Right ventricle myocardium superior (tissue), 1 donor: ENCODE data around the gene CLDN15. TPM values are rescaled to one million over a fixed set of nuclear protein-coding genes. Genes with fewer than 3 reads are reported as not detected.

Source experiments
- ATAC-seq: fragments of 200-7000 bp; cut with Tn5 transposase; one replicate; pipeline ENCODE4 v1.9.1; 2020; ENCODE audit warnings: mild to moderate bottlenecking; ENCODE audit not compliant: poor library complexity
- DNase-seq: peaks from one replicate; pipeline ENCODE4 v3.0.0-alpha.2; 2020
- intact Hi-C: fragments of 100-400 bp; cut with DNase I; formaldehyde crosslinking; loops from one replicate; pipeline ENCODE4 v1.11.2; 2022
- total RNA-seq: library from RNA; stranded (reverse); fragmentation: NEBNext Ultra II Directional; extraction: Animal tissue kit (Norgen Biotek cat#: 25700); gene quantifications from one replicate; pipeline ENCODE4 v1.2.1, GENCODE V29; 2021
- donor health status: DM: no; HTN: yes; CAD: no; lungs with severe emphysema.

CLDN15 gene
- total RNA-seq, 1 donor from 2014 or later: 2.2 TPM

GRCh38 chr7:101232141-101232850, 5.3 kb downstream of the CLDN15 start:
- intact Hi-C loops: no loop called here
- DNase-seq (no peak), ATAC-seq (peak; percentile 41)

- no peak for ATAC-seq
- intact Hi-C loops: no loop called here
- DNase-seq: no peak
Measured at GRCh38 chr7:101231644-101232043, 6.0 kb downstream of the CLDN15 start.

- intact Hi-C loops: no loop called here
Measured at GRCh38 chr7:101226721-101227120, 10.9 kb downstream of the CLDN15 start.

GRCh38 chr7:101225650-101226049, 12.0 kb downstream of the CLDN15 start:
- no peak for ATAC-seq
- intact Hi-C loops: no loop called here
- DNase-seq: no peak

More at GRCh38 chr7:101226721-101227120, 10.9 kb downstream of the CLDN15 start:
- ATAC-seq (no peak), DNase-seq (no peak)

GRCh38 chr7:101223528-101223927, 14.1 kb downstream of the CLDN15 start:
- no peak for ATAC-seq

GRCh38 chr7:101222275-101222830, 15.2 kb downstream of the CLDN15 start:
- ATAC-seq (no peak), DNase-seq (no peak)
- intact Hi-C loops: no loop called here

More at GRCh38 chr7:101223528-101223927, 14.1 kb downstream of the CLDN15 start:
- intact Hi-C loops: no loop called here
- no peak for DNase-seq

GRCh38 chr7:101220295-101220694, 17.3 kb downstream of the CLDN15 start:
- DNase-seq (no peak), ATAC-seq (no peak)
- intact Hi-C loops: no loop called here

GRCh38 chr7:101218236-101219125, 19.1 kb downstream of the CLDN15 start:
- DNase-seq (no peak), ATAC-seq (no peak)
- intact Hi-C loops: loop anchor here (10.0 kb wide), 1 partner anchor 66 kb away; no protein-coding TSS in a partner anchor

GRCh38 chr7:101217388-101218235, 20.0 kb downstream of the CLDN15 start, which contains the start of the genes PLOD3 and ZNHIT1:
Gene PLOD3, minus strand, starts transcription at chr7:101217581. Its CDS starts 307 bp downstream, at chr7:101217274.
Gene ZNHIT1, plus strand, starts transcription at chr7:101218165. Its CDS starts 31 bp downstream, at chr7:101218196.
- intact Hi-C loops: loop anchor here (10.0 kb wide), 1 partner anchor 67 kb away; no protein-coding TSS in a partner anchor
- DNase-seq (peak; percentile 98), ATAC-seq (peak; percentile 94)

GRCh38 chr7:101216860-101217387, 20.7 kb downstream of the CLDN15 start:
- no peak for ATAC-seq
- intact Hi-C loops: loop anchor here (10.0 kb wide), 1 partner anchor 68 kb away; no protein-coding TSS in a partner anchor
- no peak for DNase-seq

GRCh38 chr7:101216001-101216859, 21.4 kb downstream of the CLDN15 start:
- intact Hi-C loops: loop anchor here (10.0 kb wide), 1 partner anchor 69 kb away; no protein-coding TSS in a partner anchor
- ATAC-seq: peak; percentile 2
- peak; percentile 66 for DNase-seq

- no peak for ATAC-seq
- no peak for DNase-seq
- intact Hi-C loops: loop anchor here (10.0 kb wide), 1 partner anchor 73 kb away; no protein-coding TSS in a partner anchor
Measured at GRCh38 chr7:101212014-101212413, 25.6 kb downstream of the CLDN15 start.

GRCh38 chr7:101211501-101211900, 26.1 kb downstream of the CLDN15 start:
- DNase-seq: no peak
- intact Hi-C loops: loop anchor here (10.0 kb wide), 1 partner anchor 73 kb away; no protein-coding TSS in a partner anchor
- no peak for ATAC-seq

GRCh38 chr7:101210143-101210542, 27.5 kb downstream of the CLDN15 start:
- no peak for DNase-seq
- intact Hi-C loops: loop anchor here (10.0 kb wide), 1 partner anchor 75 kb away; no protein-coding TSS in a partner anchor
- ATAC-seq: no peak

- no peak for DNase-seq
- intact Hi-C loops: no loop called here
- ATAC-seq: no peak
Measured at GRCh38 chr7:101208794-101209193, 28.8 kb downstream of the CLDN15 start.

GRCh38 chr7:101207459-101207858, 30.1 kb downstream of the CLDN15 start:
- intact Hi-C loops: no loop called here
- DNase-seq (no peak), ATAC-seq (no peak)

GRCh38 chr7:101206665-101207042, 30.9 kb downstream of the CLDN15 start:
- intact Hi-C loops: no loop called here
- no peak for ATAC-seq
- DNase-seq: no peak
